Measurements from ENCODE around the gene S100P.

- TF ChIP-seq MYC (IDR thresholded peaks at IDR 0.05; ENCODE audit: borderline replicate concordance, low read length) = no peak
- TF ChIP-seq CTCF (IDR thresholded peaks at IDR 0.05) = no peak
- TF ChIP-seq HOXA7 (CRISPR knock-in tag; IDR thresholded peaks at IDR 0.05) = no peak
- TF ChIP-seq JUN (IDR thresholded peaks at IDR 0.05) = no peak
- TF ChIP-seq POLR2A (IDR thresholded peaks at IDR 0.05; ENCODE audit: low read length) = no peak
Observed at GRCh38 chr4:6657242-6658208, 36.2 kb upstream of the S100P start.

Measured in A549 (cell line).